Activated CD4-positive, alpha-beta T cell treated with anti-CD3 and anti-CD28 coated beads, Interleukin-2, amount 50 U/mL, for 24 hours (primary cell): ENCODE data around the gene KIF20A.
A peak's percentile ranks its signal among the peaks of the same experiment; 100 is the strongest.
"Not testable (repeated sequence)": the region's sequence is repeated elsewhere in the genome, so short reads cannot be mapped to it uniquely, and the experiment has no call there.

Experiments
- DNase-seq, 2 donors: peaks; one replicate each; pipeline ENCODE4 v3.0.0-alpha.2; 2020; ENCODE audit warnings: low read depth in 1 of 2, low spot score in 1 of 2

The KIF20A gene

DNA sequence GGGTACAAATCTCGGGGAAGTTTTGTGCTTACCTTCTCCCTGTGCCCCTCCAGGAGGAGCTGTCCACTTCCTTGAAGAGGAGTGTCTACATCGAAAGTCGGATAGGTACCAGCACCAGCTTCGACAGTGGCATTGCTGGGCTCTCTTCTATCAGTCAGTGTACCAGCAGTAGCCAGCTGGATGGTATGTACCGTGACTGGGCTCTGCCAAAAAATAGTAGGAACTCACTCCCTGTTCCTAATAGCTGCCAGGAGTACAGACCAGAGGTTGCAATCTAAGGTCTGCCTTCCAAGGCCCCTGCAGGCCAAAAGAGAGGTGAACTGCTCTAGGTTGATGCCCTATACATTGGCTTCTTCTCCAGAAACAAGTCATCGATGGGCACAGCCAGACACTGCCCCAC lies 3.9 kb downstream of the KIF20A start:
- DNase-seq = no peak

- no peak for DNase-seq
Measured at GRCh38 chr5:138186002-138186447, 7.1 kb downstream of the KIF20A start.

DNA sequence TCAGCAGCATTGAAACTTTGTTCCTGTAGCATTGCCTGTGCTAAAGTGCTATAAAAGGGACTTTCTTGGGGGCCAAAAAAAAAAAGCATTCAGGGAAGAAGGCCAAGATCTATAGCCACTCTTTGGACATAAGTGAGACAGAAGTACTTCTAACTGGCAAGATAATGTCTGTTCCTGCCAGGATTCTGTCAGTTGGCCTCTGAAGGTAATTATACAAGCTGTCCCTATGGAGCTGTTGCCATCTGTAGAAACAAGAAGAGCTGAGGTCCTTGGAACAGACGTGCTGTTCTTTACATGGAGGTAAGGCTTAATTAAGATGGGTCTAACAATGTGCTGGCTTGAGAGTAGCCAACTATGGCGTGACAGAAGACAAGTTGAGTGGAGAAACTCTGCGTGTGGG lies 9.7 kb downstream of the KIF20A start:
- DNase-seq = no peak

DNA sequence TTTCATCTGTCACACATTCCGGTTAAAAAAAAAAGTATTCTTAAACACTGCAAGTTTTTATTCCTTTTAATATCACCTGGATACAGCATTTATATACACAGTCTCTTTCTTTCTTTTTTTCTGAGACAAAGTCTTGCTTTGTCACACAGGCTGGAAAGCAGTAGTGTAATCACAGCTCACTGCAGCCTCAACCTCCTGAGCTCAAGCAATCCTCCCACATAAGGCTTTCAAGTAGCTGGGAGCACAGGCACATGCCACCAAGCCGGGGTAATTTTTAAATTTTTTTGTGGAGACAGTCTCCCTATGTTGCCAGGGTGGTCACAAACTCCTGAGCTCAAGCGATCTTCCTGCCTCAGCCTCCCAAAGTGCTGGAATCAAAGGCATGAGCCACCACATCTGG lies 13.9 kb downstream of the KIF20A start:
- DNase-seq = no peak

- DNase-seq = not testable (repeated sequence)
Measured at GRCh38 chr5:138193859-138194258, 14.9 kb downstream of the KIF20A start.

DNA sequence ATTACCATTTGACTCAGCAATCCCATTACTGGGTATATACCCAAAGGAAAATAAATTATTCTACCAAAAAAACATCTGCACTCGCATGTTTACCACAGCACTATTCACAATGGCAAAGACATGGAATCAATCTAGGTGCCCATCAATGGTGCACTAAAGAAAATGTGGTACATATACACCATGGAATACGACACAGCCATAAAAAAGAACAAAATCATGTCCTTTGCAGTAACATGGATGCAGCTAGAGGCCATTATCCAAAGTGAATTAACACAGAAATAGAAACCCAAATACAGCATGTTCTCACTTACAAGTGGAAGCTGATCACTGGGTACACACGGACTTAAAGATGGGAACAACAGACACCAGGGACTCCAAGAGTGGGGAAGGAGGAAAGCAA lies 32.1 kb downstream of the KIF20A start:
- no peak for DNase-seq

DNA sequence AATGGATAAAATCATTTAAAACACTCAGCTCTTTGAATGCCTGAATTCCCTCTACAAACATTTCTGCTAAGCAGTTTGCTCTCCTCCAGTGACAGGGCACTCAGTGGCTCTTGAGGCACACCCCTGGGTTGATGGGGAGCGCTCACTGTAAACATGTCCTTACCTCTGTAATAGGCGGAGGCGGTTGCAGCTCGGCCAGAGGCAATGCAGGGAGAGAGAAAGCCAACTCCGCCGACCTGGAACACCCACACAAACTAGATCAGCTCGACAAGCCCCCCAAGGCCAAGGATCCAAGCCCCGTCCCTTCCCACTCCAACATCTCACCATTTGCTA lies 33.9 kb downstream of the KIF20A start:
- DNase-seq = no peak

GRCh38 chr5:138213161-138214029 lies 34.5 kb downstream of the KIF20A start, which contains the start of gene CDC23:
Gene CDC23 (minus strand): TSS chr5:138213323. CDS start chr5:138213312, 11 bp downstream.
- DNase-seq = peak; percentile 71 to 93

DNA sequence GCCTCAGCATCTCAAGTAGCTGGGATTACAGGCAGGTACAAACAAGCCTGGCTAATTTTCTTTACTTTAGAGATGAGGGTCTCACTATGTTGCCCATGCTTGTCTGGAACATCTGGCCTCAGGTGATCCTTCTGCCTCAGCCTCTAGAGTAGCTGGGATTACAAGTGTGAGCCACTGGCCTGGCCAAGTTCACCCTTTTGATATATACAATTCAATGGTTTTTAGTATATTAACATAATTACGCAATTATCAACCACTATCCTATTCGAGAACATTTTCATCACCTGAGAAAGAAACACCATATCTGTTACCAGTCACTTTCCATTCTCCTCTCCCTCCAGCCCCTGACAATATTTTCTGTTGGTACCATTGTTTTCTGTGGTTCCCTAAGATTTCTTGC lies 37.9 kb downstream of the KIF20A start:
- no peak for DNase-seq

- DNase-seq = no peak
Measured at GRCh38 chr5:138223532-138223931, 44.6 kb downstream of the KIF20A start.

GRCh38 chr5:138224712-138225111 lies 45.8 kb downstream of the KIF20A start:
- DNase-seq = no peak

GRCh38 chr5:138226910-138227309 lies 48.0 kb downstream of the KIF20A start:
- DNase-seq = no peak

DNA sequence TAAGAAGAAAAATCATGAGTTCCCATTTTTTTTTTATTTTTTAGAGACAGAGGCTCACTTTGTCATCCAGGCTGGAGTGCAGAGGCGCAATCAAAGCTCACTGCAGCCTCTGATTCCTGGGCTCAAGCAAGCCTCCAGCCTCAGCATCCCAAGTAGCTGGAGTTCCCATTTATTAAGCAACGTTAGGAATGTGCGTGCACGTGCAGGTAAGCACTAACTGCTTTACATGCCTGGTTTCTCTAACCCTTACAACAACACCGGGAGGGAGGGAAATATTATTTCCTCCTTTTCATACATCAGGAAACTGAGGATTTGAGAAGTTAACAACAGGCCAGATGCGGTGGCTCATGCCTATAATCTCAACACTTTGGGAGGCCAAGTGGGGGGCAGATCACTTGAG lies 50.5 kb downstream of the KIF20A start:
- DNase-seq = no peak

DNA sequence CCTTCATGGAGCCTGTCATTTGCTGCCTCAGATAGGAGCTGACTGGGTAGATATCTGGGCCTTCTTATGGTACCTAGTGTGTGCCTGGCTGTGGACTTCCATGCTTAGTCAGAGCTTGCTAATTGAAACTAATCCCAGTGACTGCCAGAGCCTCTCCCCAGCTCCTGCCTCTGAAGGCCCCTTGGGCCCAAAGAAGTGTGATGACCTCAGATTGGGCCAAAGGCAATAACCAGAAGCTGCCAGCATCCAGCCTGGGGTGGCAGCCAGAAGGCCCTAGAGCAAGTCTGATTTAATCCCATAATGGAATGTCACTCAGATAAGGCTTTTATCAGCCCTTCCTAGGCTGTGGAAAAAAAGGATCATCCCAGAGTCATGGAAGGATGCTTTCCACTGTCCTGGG lies 51.3 kb downstream of the KIF20A start:
- no peak for DNase-seq

DNA sequence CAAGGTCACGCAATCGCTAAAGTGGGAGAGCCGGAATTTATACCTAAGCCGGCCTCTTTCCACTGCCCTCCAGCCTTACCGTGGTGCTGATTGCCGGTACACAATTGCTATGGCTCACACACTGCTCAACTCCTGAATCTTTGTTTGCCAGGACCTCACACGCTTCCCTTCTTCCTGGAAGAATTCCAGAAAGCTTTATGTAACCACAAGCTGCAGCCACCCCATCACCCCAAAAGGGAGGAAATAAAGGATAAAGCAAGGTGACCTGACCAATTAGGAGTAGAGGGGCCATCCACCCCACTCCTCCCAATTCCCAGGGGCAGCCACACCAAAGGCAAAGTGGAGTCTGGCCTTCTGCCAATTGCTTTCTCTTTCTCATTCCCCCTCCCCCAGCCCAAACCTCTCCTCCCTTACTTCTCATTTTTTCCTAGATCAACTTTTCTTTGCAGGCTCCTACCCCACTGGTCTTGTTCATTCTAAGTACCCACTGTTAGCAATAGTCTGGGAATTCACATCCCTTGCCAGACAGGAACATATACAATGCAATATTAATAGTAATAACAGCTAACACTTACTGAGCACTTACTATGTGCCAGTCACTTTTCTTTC lies 52.2 kb downstream of the KIF20A start:
- no peak for DNase-seq

GRCh38 chr5:138233280-138233679 lies 54.4 kb downstream of the KIF20A start:
- DNase-seq = no peak

- no peak for DNase-seq
Measured at GRCh38 chr5:138234651-138235050, 55.7 kb downstream of the KIF20A start.
